ENCODE results near the gene FAM241B. TPM values are rescaled to one million over a fixed set of nuclear protein-coding genes. Genes with fewer than 3 reads are reported as not detected.
A peak's percentile ranks its signal among the peaks of the same experiment; 100 is the strongest.

Gene FAM241B
- total RNA-seq, 4 donors from 2014 or later: 1.4 to 2.4 TPM; not detected in 2

GRCh38 chr10:69680610-69681009 lies 50.6 kb downstream of the FAM241B start:
- TF ChIP-seq POLR2A (IDR thresholded peaks at IDR 0.05) (no peak), CTCF (IDR thresholded peaks at IDR 0.05) (no peak)
- H3K27me3 ChIP-seq: no peaks in the 10 kb centered on the region
- H3K4me1 ChIP-seq: peaks cover 0 to under 1% (median 0%) of the 10 kb centered on the region in 4 donors
- H3K27ac ChIP-seq: no peak overlapping the region
- H3K4me3 ChIP-seq: no peak overlapping the region
- no peaks in the 10 kb centered on the region for H3K36me3 ChIP-seq
- no peak for DNase-seq
- H3K9me3 ChIP-seq: no peaks in the 10 kb centered on the region

GRCh38 chr10:69681436-69681835 lies 51.4 kb downstream of the FAM241B start:
- Histone ChIP-seq H3K36me3 (no peaks in the 10 kb centered on the region), H3K4me1 (peaks cover 0 to 7% (median 0%) of the 10 kb centered on the region in 4 donors), H3K27ac (no peak overlapping the region), H3K9me3 (no peaks in the 10 kb centered on the region), H3K27me3 (no peaks in the 10 kb centered on the region), H3K4me3 (no peak overlapping the region)
- TF ChIP-seq CTCF (IDR thresholded peaks at IDR 0.05) (no peak), POLR2A (IDR thresholded peaks at IDR 0.05) (no peak)
- no peak for DNase-seq

- Histone ChIP-seq H3K9me3 (no peaks in the 10 kb centered on the region), H3K4me3 (no peak overlapping the region), H3K27me3 (no peaks in the 10 kb centered on the region), H3K36me3 (no peaks in the 10 kb centered on the region), H3K27ac (peak overlapping the region in 3 of 4 donors; percentile 75 to 95 (median 93)), H3K4me1 (peaks cover 0 to 7% (median 0%) of the 10 kb centered on the region in 4 donors)
- DNase-seq: no peak
- no peak for TF ChIP-seq POLR2A (IDR thresholded peaks at IDR 0.05)
- TF ChIP-seq CTCF (IDR thresholded peaks at IDR 0.05): no peak
These were observed 53.0 kb downstream of the FAM241B start for GRCh38 chr10:69682955-69683474.

Other genes with a start within 250 kb of the FAM241B start
- 10 to 100 TPM in 1 of 4 donors, 1 to 10 TPM in 2, not detected in 1; 1.1 to 11.1 (median 3.2) TPM for gene TACR2, start 213.3 kb upstream of the FAM241B start, total RNA-seq
- gene TSPAN15, start 178.8 kb upstream of the FAM241B start, total RNA-seq: 100 to 1,000 TPM in 2 of 4 donors, 10 to 100 TPM in 2; 32.2 to 110 (median 94.4) TPM
- 1 to 10 TPM in 2 of 4 donors, not detected in 2; 1.1 to 1.2 TPM for gene NEUROG3, start 56.8 kb upstream of the FAM241B start, total RNA-seq
- gene COL13A1, start 171.7 kb downstream of the FAM241B start, total RNA-seq: 1 to 10 TPM in 2 of 4 donors, under 1 TPM in 1, not detected in 1; 0.94 to 6.6 (median 3.9) TPM

All from Peyer's patch (tissue), 4 donors.